Mucosa of descending colon (tissue), 3 donors: ENCODE results near the gene ZFAND2A. TPM values are rescaled to one million over a fixed set of nuclear protein-coding genes. Genes with fewer than 3 reads are reported as not detected.
"Not testable (repeated sequence)": the region's sequence is repeated elsewhere in the genome, so short reads cannot be mapped to it uniquely, and the experiment has no call there.

ENCODE experiments used
- ATAC-seq: fragments of 200-7000 bp; cut with Tn5 transposase; one replicate; pipeline ENCODE4 v1.9.1; 2020; ENCODE audit warnings: mild to moderate bottlenecking, moderate library complexity
- DNase-seq, 3 donors: peaks; one replicate each; pipeline ENCODE4 v3.0.0-alpha.2; 2020
- H3K36me3 ChIP-seq: fragments of 200-600 bp; one replicate; pipeline ENCODE4 v1.8.0; 2021; ENCODE audit warnings: low read depth, mild to moderate bottlenecking
- H3K4me1 ChIP-seq: fragments of 200-600 bp; one replicate; pipeline ENCODE4 v1.8.0; 2021; ENCODE audit warnings: low read depth, mild to moderate bottlenecking
- H3K4me3 ChIP-seq: fragments of 200-600 bp; one replicate; pipeline ENCODE4 v1.8.0; 2021; ENCODE audit warnings: mild to moderate bottlenecking
- H3K9me3 ChIP-seq: fragments of 200-600 bp; one replicate; pipeline ENCODE4 v1.8.0; 2021; ENCODE audit warnings: mild to moderate bottlenecking
- CTCF ChIP-seq: fragments of 200-600 bp; IDR thresholded peaks from one replicate; pipeline ENCODE4 v1.8.0; 2022; ENCODE audit warnings: antibody characterized with exemption, mild to moderate bottlenecking
- intact Hi-C, 2 donors: fragments of 100-400 bp; cut with DNase I in 1 of 2; cut with micrococcal nuclease in 1 of 2; formaldehyde crosslinking; loops; one replicate each; pipeline versions ENCODE4 v1.11.0 to v1.11.1; 2022; cut with DNase I, micrococcal nuclease
- total RNA-seq, 3 donors: library from RNA; stranded (reverse); fragmentation: NEBNext Ultra II Directional in 2 of 3; extraction: Animal tissue kit (Norgen Biotek cat#: 25700) in 2 of 3; gene quantifications; one replicate each; pipeline versions ENCODE4 v1.2.1 to v1.2.4, GENCODE V29; 2021 to 2023
- donor health status: DM: no; HTN: no; CAD: no; lungs with moderate emphysema.
- donor health status: DM: no; HTN: no; CAD: no.
- donor health status: DM: no; HTN: yes; CAD: no.

Gene ZFAND2A
- total RNA-seq, 3 donors from 2014 or later: 39.3 to 49.9 (median 45.3) TPM

GRCh38 chr7:1120791-1121190 lies 39.2 kb downstream of the ZFAND2A start:
- H3K4me1 ChIP-seq: no peaks in the 10 kb centered on the region
- no peaks in the 10 kb centered on the region for H3K9me3 ChIP-seq
- intact Hi-C loops: no loop called here
- H3K4me3 ChIP-seq: no peak overlapping the region
- DNase-seq (peak in 1 of 3 donors; percentile 15), ATAC-seq (no peak)
- TF ChIP-seq CTCF: no peak
- no peaks in the 10 kb centered on the region for H3K36me3 ChIP-seq

GRCh38 chr7:1119201-1119600 lies 40.8 kb downstream of the ZFAND2A start:
- Histone ChIP-seq H3K4me1 (no peaks in the 10 kb centered on the region), H3K36me3 (no peaks in the 10 kb centered on the region), H3K4me3 (no peak overlapping the region), H3K9me3 (no peaks in the 10 kb centered on the region)
- ATAC-seq (no peak), DNase-seq (no peak)
- TF ChIP-seq CTCF: no peak
- intact Hi-C loops: no loop called here

GRCh38 chr7:1117321-1117928 lies 42.6 kb downstream of the ZFAND2A start:
- peak in 1 of 3 donors; percentile 15 for DNase-seq
- H3K4me1 ChIP-seq: no peaks in the 10 kb centered on the region
- H3K4me3 ChIP-seq: no peak overlapping the region
- intact Hi-C loops: no loop called here
- no peaks in the 10 kb centered on the region for H3K36me3 ChIP-seq
- ATAC-seq: no peak
- no peaks in the 10 kb centered on the region for H3K9me3 ChIP-seq
- TF ChIP-seq CTCF: no peak

- H3K9me3 ChIP-seq, ATAC-seq, H3K4me3 ChIP-seq, intact Hi-C loops, H3K36me3 ChIP-seq, H3K4me1 ChIP-seq: not testable (repeated sequence)
- peak in 1 of 3 donors; percentile 16 for DNase-seq
Measured at GRCh38 chr7:1116383-1117008, 43.5 kb downstream of the ZFAND2A start.

GRCh38 chr7:1115171-1116045 lies 44.6 kb downstream of the ZFAND2A start:
- ATAC-seq, H3K4me1 ChIP-seq, intact Hi-C loops, H3K36me3 ChIP-seq, H3K4me3 ChIP-seq, H3K9me3 ChIP-seq: not testable (repeated sequence)
- DNase-seq: peak in 1 of 3 donors; percentile 15

GRCh38 chr7:1114505-1114904 lies 45.5 kb downstream of the ZFAND2A start:
- Histone ChIP-seq H3K36me3 (no peaks in the 10 kb centered on the region), H3K9me3 (no peaks in the 10 kb centered on the region), H3K4me1 (no peaks in the 10 kb centered on the region), H3K4me3 (no peak overlapping the region)
- intact Hi-C loops: no loop called here
- TF ChIP-seq CTCF: no peak
- DNase-seq: peak in 1 of 3 donors; percentile 26
- ATAC-seq: no peak
